A673 (cell line): ENCODE measurements around the gene EML6. TPM values are rescaled to one million over a fixed set of nuclear protein-coding genes. Genes with fewer than 3 reads are reported as not detected.

Experiments used
- BruUV-seq: library from RNA; stranded (reverse); fragments of 400-500 nt; replicated peaks from 2 replicates; lab custom pipeline; 2021; lab: Mats Ljungman, UMichigan
- CTCF ChIA-PET: fragments of 300-600 bp; sonication (Branson Sonifier 250); formaldehyde crosslinking; loops from one replicate; lab custom pipeline; 2022; ENCODE audit warnings: antibody characterized with exemption; lab: Charles Lee
- POLR2A ChIA-PET: fragments of 300-600 bp; sonication (Branson Sonifier 250); formaldehyde crosslinking; loops from one replicate; lab custom pipeline; 2022; ENCODE audit warnings: antibody characterized with exemption; ENCODE audit not compliant: low non-redundant PET; lab: Charles Lee
- DNase-seq: peaks from one replicate; pipeline ENCODE4 v3.0.0-alpha.2; 2015; ENCODE audit warnings: low spot score
- H3K27ac ChIP-seq: fragments of 200-600 bp; sonication (generic); 2 replicates; pipeline ENCODE4 v1.5.1; 2016; ENCODE audit warnings: mixed run types, low read depth, mild to moderate bottlenecking, mixed read lengths, antibody characterized with exemption, low read length; ENCODE audit not compliant: poor library complexity, severe bottlenecking
- H3K27me3 ChIP-seq: fragments of 200-600 bp; sonication (generic); replicated peaks from 2 replicates; pipeline ENCODE4 v1.6.1; 2017; ENCODE audit warnings: mixed run types, low read depth, mild to moderate bottlenecking, mixed read lengths, antibody characterized with exemption, low read length; ENCODE audit not compliant: insufficient read depth, poor library complexity
- H3K36me3 ChIP-seq: fragments of 200-600 bp; sonication (generic); 2 replicates; pipeline ENCODE4 v1.6.1; 2016; ENCODE audit warnings: mixed run types, mild to moderate bottlenecking, mixed read lengths, antibody characterized with exemption, low read length; ENCODE audit not compliant: insufficient read depth, poor library complexity, severe bottlenecking
- H3K4me1 ChIP-seq: fragments of 200-600 bp; sonication (generic); 2 replicates; pipeline ENCODE4 v1.6.1; 2017; ENCODE audit warnings: mixed run types, mild to moderate bottlenecking, mixed read lengths, antibody characterized with exemption, low read length; ENCODE audit not compliant: insufficient read depth, poor library complexity, severe bottlenecking
- H3K4me3 ChIP-seq: fragments of 200-600 bp; sonication (generic); 2 replicates; pipeline ENCODE4 v1.5.1; 2016; ENCODE audit warnings: low read depth, mixed run types, mild to moderate bottlenecking, mixed read lengths, low read length; ENCODE audit not compliant: poor library complexity, severe bottlenecking
- H3K9me3 ChIP-seq: fragments of 200-600 bp; sonication (generic); 2 replicates; pipeline ENCODE4 v1.6.1; 2016; ENCODE audit warnings: mixed run types, low read depth, mild to moderate bottlenecking, mixed read lengths, antibody characterized with exemption, low read length; ENCODE audit not compliant: poor library complexity, severe bottlenecking
- CTCF ChIP-seq: fragments of 300-800, 200-600 bp; sonication (generic); conservative IDR thresholded peaks from 2 replicates; pipeline ENCODE4 v1.5.1; 2017; ENCODE audit warnings: low read depth, mild to moderate bottlenecking, antibody characterized with exemption, low read length, moderate library complexity, mixed read lengths
- EZH2 ChIP-seq: fragments of 200-600 bp; sonication (generic); IDR thresholded peaks from 2 replicates; pipeline ENCODE4 v1.6.1; 2017; ENCODE audit warnings: borderline replicate concordance, low read depth, mild to moderate bottlenecking, mixed read lengths, antibody characterized with exemption, low read length; ENCODE audit not compliant: poor library complexity, severe bottlenecking
- intact Hi-C: fragments of 100-400 bp; cut with micrococcal nuclease; formaldehyde crosslinking; loops from one replicate; pipeline ENCODE4 v1.10.0; 2022; ENCODE audit not compliant: unreplicated experiment
- total RNA-seq: library from RNA; stranded (reverse); gene quantifications from 2 replicates; pipeline ENCODE4 v1.2.3, GENCODE V29; 2021

Gene EML6
- total RNA-seq, 1 experiment from 2014 or later, result 1.9 TPM

GRCh38 chr2:54775710-54776109, 52.2 kb downstream of the EML6 start:
- Histone ChIP-seq H3K4me1 (no peaks in the 10 kb centered on the region), H3K9me3 (peaks cover 4% of the 10 kb centered on the region), H3K4me3 (no peak overlapping the region), H3K27ac (no peak overlapping the region), H3K27me3 (no peaks in the 10 kb centered on the region), H3K36me3 (no peaks in the 10 kb centered on the region)
- BruUV-seq, result no TSS peak
- DNase-seq, result no peak
- CTCF ChIA-PET, result no interaction called here
- TF ChIP-seq EZH2 (no peak), CTCF (no peak)
- POLR2A ChIA-PET, result no interaction called here
- intact Hi-C loops, result no loop called here

GRCh38 chr2:54776494-54776893, 53.0 kb downstream of the EML6 start:
- ChIA-PET CTCF (no interaction called here), POLR2A (no interaction called here)
- H3K9me3 ChIP-seq, result peaks cover 4% of the 10 kb centered on the region
- intact Hi-C loops, result no loop called here
- H3K4me3 ChIP-seq, result no peak overlapping the region
- TF ChIP-seq CTCF, result no peak
- TF ChIP-seq EZH2, result no peak
- no peak for DNase-seq
- H3K36me3 ChIP-seq, result no peaks in the 10 kb centered on the region
- BruUV-seq, result no TSS peak
- no peaks in the 10 kb centered on the region for H3K27me3 ChIP-seq
- H3K27ac ChIP-seq, result no peak overlapping the region
- no peaks in the 10 kb centered on the region for H3K4me1 ChIP-seq

- no peaks in the 10 kb centered on the region for H3K4me1 ChIP-seq
- no peak for TF ChIP-seq EZH2
- no peaks in the 10 kb centered on the region for H3K9me3 ChIP-seq
- no TSS peak for BruUV-seq
- H3K4me3 ChIP-seq, result no peak overlapping the region
- H3K27ac ChIP-seq, result no peak overlapping the region
- no peak for DNase-seq
- no peaks in the 10 kb centered on the region for H3K36me3 ChIP-seq
- CTCF ChIA-PET, result no interaction called here
- intact Hi-C loops, result no loop called here
- H3K27me3 ChIP-seq, result no peaks in the 10 kb centered on the region
- POLR2A ChIA-PET, result no interaction called here
These were observed 59.9 kb downstream of the EML6 start for GRCh38 chr2:54783349-54783748.

GRCh38 chr2:54787270-54787669, 63.8 kb downstream of the EML6 start:
- POLR2A ChIA-PET, result no interaction called here
- Histone ChIP-seq H3K4me1 (no peaks in the 10 kb centered on the region), H3K27ac (no peak overlapping the region), H3K9me3 (no peaks in the 10 kb centered on the region), H3K4me3 (no peak overlapping the region), H3K27me3 (no peaks in the 10 kb centered on the region), H3K36me3 (no peaks in the 10 kb centered on the region)
- TF ChIP-seq EZH2 (no peak), CTCF (no peak)
- CTCF ChIA-PET, result no interaction called here
- intact Hi-C loops, result no loop called here
- BruUV-seq, result no TSS peak
- no peak for DNase-seq
